ENCODE results near the gene NGLY1.

Gene NGLY1

DNA sequence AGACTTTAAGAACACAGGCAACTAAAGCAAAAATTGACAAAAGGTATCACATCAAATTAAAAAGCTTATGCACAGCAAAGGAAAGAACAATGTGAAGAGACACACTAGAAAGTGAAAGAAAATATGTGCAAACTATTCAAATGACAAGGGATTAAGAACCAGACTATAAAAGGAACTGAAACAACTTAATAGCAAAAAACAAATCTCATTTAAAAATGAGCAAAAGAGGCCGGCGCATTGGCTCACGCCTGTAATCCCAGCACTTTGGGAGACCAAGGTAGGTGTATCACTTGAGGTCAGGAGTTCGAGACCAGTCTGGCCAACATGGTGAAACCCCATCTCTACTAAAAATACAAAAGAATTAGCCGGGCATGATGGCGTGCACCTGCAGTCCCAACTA, 14.4 kb downstream of the NGLY1 start:
- TF ChIP-seq, protein P1, sequence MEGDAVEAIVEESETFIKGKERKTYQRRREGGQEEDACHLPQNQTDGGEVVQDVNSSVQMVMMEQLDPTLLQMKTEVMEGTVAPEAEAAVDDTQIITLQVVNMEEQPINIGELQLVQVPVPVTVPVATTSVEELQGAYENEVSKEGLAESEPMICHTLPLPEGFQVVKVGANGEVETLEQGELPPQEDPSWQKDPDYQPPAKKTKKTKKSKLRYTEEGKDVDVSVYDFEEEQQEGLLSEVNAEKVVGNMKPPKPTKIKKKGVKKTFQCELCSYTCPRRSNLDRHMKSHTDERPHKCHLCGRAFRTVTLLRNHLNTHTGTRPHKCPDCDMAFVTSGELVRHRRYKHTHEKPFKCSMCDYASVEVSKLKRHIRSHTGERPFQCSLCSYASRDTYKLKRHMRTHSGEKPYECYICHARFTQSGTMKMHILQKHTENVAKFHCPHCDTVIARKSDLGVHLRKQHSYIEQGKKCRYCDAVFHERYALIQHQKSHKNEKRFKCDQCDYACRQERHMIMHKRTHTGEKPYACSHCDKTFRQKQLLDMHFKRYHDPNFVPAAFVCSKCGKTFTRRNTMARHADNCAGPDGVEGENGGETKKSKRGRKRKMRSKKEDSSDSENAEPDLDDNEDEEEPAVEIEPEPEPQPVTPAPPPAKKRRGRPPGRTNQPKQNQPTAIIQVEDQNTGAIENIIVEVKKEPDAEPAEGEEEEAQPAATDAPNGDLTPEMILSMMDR (IDR thresholded peaks at IDR 0.05; ENCODE audit: borderline replicate concordance, insufficient read depth, low read depth, low read length), result no peak

DNA sequence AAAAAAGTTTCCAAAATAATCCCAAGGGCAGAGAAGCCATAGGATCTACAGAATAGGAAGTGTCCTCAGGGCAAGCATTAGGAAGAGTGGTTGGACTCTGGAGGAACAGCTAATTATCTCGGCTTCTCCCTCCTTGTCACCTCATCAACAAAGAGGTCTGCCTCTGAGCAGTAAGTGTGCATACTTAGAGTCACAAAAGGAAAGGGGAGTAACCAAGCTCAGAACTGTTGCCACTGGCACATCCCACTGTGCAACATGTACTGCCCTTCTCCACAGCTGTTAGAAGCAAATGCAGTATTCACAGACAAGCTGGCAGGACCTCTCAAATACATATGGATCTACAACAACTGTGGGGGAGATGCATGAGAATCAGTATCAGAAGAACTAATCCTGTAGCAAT, 31.5 kb downstream of the NGLY1 start:
- TF ChIP-seq, protein P1 (IDR thresholded peaks at IDR 0.05; ENCODE audit: borderline replicate concordance, insufficient read depth, low read depth, low read length), result no peak
- H3K4me3 ChIP-seq (ENCODE audit: low read depth, low read length), result no peak overlapping the region

More for the DNA sequence above, 14.4 kb downstream of the NGLY1 start:
- no peak overlapping the region for H3K4me3 ChIP-seq (ENCODE audit: low read depth, low read length)

DNA sequence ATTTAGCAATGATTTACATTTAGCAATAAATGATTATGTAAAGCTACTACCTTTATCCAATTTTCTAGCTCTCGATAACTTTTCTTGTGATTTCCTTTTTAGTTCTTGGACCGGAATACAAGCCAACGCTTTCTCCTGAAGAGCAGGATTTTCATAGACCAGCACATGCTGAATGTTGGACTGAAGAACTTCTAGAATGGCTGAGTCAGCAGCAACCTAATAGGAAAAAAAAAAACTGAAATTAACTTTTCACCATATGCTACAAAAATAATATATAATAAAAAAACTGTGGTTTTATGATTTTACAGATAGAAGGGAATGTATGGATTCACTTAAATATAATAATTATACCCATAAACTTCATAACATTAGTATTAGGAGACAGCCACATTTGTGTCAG, 32.2 kb downstream of the NGLY1 start:
- TF ChIP-seq, protein P1 (IDR thresholded peaks at IDR 0.05; ENCODE audit: borderline replicate concordance, insufficient read depth, low read depth, low read length), result no peak
- no peak overlapping the region for H3K4me3 ChIP-seq (ENCODE audit: low read depth, low read length)

DNA sequence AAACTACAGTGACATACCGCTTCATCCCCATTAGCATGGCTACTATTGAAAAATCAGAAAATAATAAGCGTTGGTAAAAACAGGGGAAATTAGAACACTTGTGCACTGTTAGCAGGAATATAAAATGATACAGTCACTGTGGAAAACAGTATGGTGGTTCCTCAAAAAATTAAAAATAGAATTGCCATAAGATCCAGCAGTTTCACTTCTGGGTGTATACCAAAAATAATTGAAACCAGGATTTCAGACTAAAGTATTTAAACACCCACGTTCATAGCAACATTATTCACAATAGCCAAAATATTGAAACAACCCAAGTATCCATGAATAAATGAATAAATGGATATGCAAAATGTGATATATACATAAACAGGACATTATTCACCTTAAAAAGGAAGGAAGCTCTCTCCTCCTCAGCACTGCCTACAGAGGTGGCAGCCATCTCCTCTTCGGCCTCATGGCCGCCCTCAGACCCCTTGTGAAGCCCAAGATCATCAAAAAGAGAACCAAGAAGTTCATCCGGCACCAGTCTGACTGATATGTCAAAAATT, 34.1 kb downstream of the NGLY1 start:
- TF ChIP-seq, protein P1 (IDR thresholded peaks at IDR 0.05; ENCODE audit: borderline replicate concordance, insufficient read depth, low read depth, low read length), result no peak
- no peak overlapping the region for H3K4me3 ChIP-seq (ENCODE audit: low read depth, low read length)

DNA sequence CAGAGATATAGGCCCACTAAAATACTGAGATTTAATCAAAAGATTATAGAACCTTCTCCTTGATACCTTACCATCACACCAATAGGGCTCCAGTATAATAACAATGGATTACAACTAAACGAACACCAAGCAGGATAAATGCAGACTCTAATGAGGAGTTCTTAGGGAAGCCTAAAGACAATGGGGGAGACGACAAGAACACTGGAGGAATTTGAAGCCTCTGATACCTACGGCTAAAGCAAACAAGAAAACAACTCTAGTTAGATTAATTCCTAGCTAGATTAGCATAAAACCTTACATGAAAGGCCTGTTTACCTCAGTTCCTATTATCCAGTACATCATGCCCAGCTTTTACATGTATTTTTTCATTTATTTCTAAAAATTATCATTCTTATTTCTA, 35.1 kb downstream of the NGLY1 start:
- TF ChIP-seq, protein P1 (IDR thresholded peaks at IDR 0.05; ENCODE audit: borderline replicate concordance, insufficient read depth, low read depth, low read length), result no peak
- no peak overlapping the region for H3K4me3 ChIP-seq (ENCODE audit: low read depth, low read length)

DNA sequence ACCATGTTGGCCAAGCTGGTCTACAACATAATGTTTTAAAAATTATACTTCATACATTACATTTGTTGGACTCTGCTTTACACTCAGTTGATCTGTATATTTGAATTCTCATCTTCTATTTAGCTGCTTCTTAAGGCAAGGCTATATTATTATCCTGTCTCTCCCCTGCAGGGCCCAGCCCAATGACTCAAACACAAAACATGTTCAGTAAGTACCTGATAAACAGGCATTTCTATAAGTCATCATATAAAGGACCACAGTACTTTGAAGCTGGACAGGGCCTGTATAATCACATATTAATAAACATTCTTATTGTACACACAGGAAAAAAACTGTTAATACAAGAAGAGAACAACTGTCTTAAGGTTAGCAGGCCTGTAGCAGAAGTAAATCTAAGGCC, 36.2 kb downstream of the NGLY1 start:
- H3K4me3 ChIP-seq (ENCODE audit: low read depth, low read length), result no peak overlapping the region
- TF ChIP-seq, protein P1 (IDR thresholded peaks at IDR 0.05; ENCODE audit: borderline replicate concordance, insufficient read depth, low read depth, low read length), result no peak

DNA sequence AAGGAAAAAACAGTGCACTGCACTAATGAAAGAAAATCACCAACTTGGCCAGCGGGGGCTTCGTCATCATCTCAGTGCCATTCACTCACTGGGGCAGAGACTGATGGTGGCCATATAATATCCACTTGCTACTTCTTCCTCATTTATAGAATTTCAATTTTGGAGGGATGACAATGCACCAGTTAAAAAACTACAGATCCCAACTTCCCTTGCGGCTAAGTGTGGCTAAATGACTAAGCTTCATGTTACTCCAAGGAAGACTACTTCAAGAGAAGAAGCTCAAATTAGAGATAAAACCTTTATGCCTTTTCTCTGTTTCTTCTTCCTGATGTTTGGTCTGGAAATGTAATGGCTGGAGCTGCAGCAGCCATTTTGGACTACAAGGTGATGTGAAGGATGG, 38.8 kb downstream of the NGLY1 start:
- no peak overlapping the region for H3K4me3 ChIP-seq (ENCODE audit: low read depth, low read length)
- TF ChIP-seq, protein P1 (IDR thresholded peaks at IDR 0.05; ENCODE audit: borderline replicate concordance, insufficient read depth, low read depth, low read length), result no peak
